SK-N-SH treated with all-trans-retinoic acid at 6 μM for 48 hours (cell line): ENCODE measurements around the gene SYT12.

Source experiments
- ISL1 ChIP-seq: fragments of 250-450 bp; sonication (Bioruptor Pico); IDR thresholded peaks from 2 replicates; pipeline ENCODE4 v2.1.2; 2022; ENCODE audit warnings: mild to moderate bottlenecking, moderate library complexity
- ZNF565 ChIP-seq: fragments of 450-650 bp; formaldehyde crosslinking; conservative IDR thresholded peaks from 2 replicates; pipeline ENCODE4 v1.5.0; 2020; ENCODE audit warnings: low read depth, mild to moderate bottlenecking, moderate library complexity

GRCh38 chr11:66986178-66986545 lies 36.8 kb upstream of the SYT12 start:
- no peak for TF ChIP-seq ZNF565 (CRISPR knock-in tag)
- no peak for TF ChIP-seq ISL1
